ENCODE results near the gene CTR9. TPM values are rescaled to one million over a fixed set of nuclear protein-coding genes. Genes with fewer than 3 reads are reported as not detected.

CTR9 gene
- total RNA-seq, 2 donors from 2014 or later: 15.0 to 20.1 TPM

- H3K27me3 ChIP-seq (replicated peaks; ENCODE audit: insufficient read depth): no peaks in the 10 kb centered on the region
- H3K9me3 ChIP-seq: no peaks in the 10 kb centered on the region
- H3K4me1 ChIP-seq (ENCODE audit: control insufficient read depth in 1 of 2, low read depth in 2 of 2): peaks cover 9 to 10% of the 10 kb centered on the region in 2 donors
- H3K4me3 ChIP-seq: peak overlapping the region; percentile 89
- H3K36me3 ChIP-seq: peaks cover 4% of the 10 kb centered on the region
- DNase-seq (ENCODE audit: low spot score) (no peak), ATAC-seq (ENCODE audit: insufficient number of reproducible peaks, low FRiP score, low read depth) (peak; percentile 13)
- no peak for TF ChIP-seq CTCF (IDR thresholded peaks at IDR 0.05)
- H3K27ac ChIP-seq: peak overlapping the region; percentile 90 to 92
Measured at GRCh38 chr11:10751581-10751940, 515 bp downstream of the CTR9 start.

- TF ChIP-seq CTCF (IDR thresholded peaks at IDR 0.05): no peak
- peak overlapping the region; percentile 89 for H3K4me3 ChIP-seq
- peaks cover 9 to 10% of the 10 kb centered on the region in 2 donors for H3K4me1 ChIP-seq (ENCODE audit: control insufficient read depth in 1 of 2, low read depth in 2 of 2)
- DNase-seq (ENCODE audit: low spot score) (no peak), ATAC-seq (ENCODE audit: insufficient number of reproducible peaks, low FRiP score, low read depth) (no peak)
- H3K36me3 ChIP-seq: peaks cover 8% of the 10 kb centered on the region
- H3K9me3 ChIP-seq: no peaks in the 10 kb centered on the region
- no peak overlapping the region for H3K27ac ChIP-seq
- H3K27me3 ChIP-seq (replicated peaks; ENCODE audit: insufficient read depth): no peaks in the 10 kb centered on the region
Measured at GRCh38 chr11:10752061-10752460, 1.0 kb downstream of the CTR9 start.

GRCh38 chr11:10752486-10752885 is 1.4 kb downstream of the CTR9 start:
- DNase-seq (ENCODE audit: low spot score) (no peak), ATAC-seq (ENCODE audit: insufficient number of reproducible peaks, low FRiP score, low read depth) (no peak)
- no peak overlapping the region for H3K27ac ChIP-seq
- H3K4me1 ChIP-seq (ENCODE audit: control insufficient read depth in 1 of 2, low read depth in 2 of 2): peaks cover 9 to 10% of the 10 kb centered on the region in 2 donors
- peak overlapping the region; percentile 89 for H3K4me3 ChIP-seq
- H3K27me3 ChIP-seq (replicated peaks; ENCODE audit: insufficient read depth): no peaks in the 10 kb centered on the region
- TF ChIP-seq CTCF (IDR thresholded peaks at IDR 0.05): no peak
- H3K9me3 ChIP-seq: no peaks in the 10 kb centered on the region
- peaks cover 12% of the 10 kb centered on the region for H3K36me3 ChIP-seq

- Histone ChIP-seq H3K36me3 (peaks cover 20% of the 10 kb centered on the region), H3K27ac (no peak overlapping the region), H3K27me3 (replicated peaks; ENCODE audit: insufficient read depth) (no peaks in the 10 kb centered on the region), H3K9me3 (no peaks in the 10 kb centered on the region), H3K4me3 (no peak overlapping the region), H3K4me1 (ENCODE audit: control insufficient read depth in 1 of 2, low read depth in 2 of 2) (no peaks in the 10 kb centered on the region)
- DNase-seq (ENCODE audit: low spot score) (no peak), ATAC-seq (ENCODE audit: insufficient number of reproducible peaks, low FRiP score, low read depth) (no peak)
- TF ChIP-seq CTCF (IDR thresholded peaks at IDR 0.05): no peak
Measured at GRCh38 chr11:10758957-10759356, 7.9 kb downstream of the CTR9 start.

- Histone ChIP-seq H3K27ac (no peak overlapping the region), H3K9me3 (no peaks in the 10 kb centered on the region), H3K4me3 (no peak overlapping the region), H3K27me3 (replicated peaks; ENCODE audit: insufficient read depth) (no peaks in the 10 kb centered on the region), H3K36me3 (peaks cover 29% of the 10 kb centered on the region), H3K4me1 (ENCODE audit: control insufficient read depth in 1 of 2, low read depth in 2 of 2) (no peaks in the 10 kb centered on the region)
- no peak for DNase-seq (ENCODE audit: low spot score)
- no peak for TF ChIP-seq CTCF (IDR thresholded peaks at IDR 0.05)
- no peak for ATAC-seq (ENCODE audit: insufficient number of reproducible peaks, low FRiP score, low read depth)
Measured at GRCh38 chr11:10761085-10761698, 10.1 kb downstream of the CTR9 start.

All from thoracic aorta (tissue), 2 donors.